Stimulated activated effector memory CD8-positive, alpha-beta T cell treated with anti-CD3 and anti-CD28 coated beads, Interleukin-12 subunit alpha, Interleukin-12 subunit beta, amount 100 ng/mL, for 72 hours (primary cell): ENCODE results near the gene GLIPR1L2.

Experiments
- ATAC-seq: fragments of 150-1000 bp; cut with Tn5 transposase; 2 replicates; pipeline ENCODE4 v1.10.0; 2021
- DNase-seq, 2 donors: peaks; one replicate each; pipeline ENCODE4 v3.0.0; 2021 to 2022; ENCODE audit warnings: low spot score in 2 of 2
- H3K27ac Mint-ChIP-seq: one replicate; pipeline ENCODE4 v1.8.0; 2022; ENCODE audit warnings: mild to moderate bottlenecking, mixed read lengths
- H3K36me3 Mint-ChIP-seq: one replicate; pipeline ENCODE4 v1.8.0; 2022; ENCODE audit warnings: mild to moderate bottlenecking, mixed read lengths
- H3K4me1 Mint-ChIP-seq: one replicate; pipeline ENCODE4 v1.8.0; 2022; ENCODE audit warnings: mixed read lengths
- H3K4me3 Mint-ChIP-seq: one replicate; pipeline ENCODE4 v1.8.0; 2022; ENCODE audit warnings: mild to moderate bottlenecking, mixed read lengths
- H3K9me3 Mint-ChIP-seq: one replicate; pipeline ENCODE4 v1.8.0; 2022; ENCODE audit warnings: mixed read lengths

The GLIPR1L2 gene

DNA sequence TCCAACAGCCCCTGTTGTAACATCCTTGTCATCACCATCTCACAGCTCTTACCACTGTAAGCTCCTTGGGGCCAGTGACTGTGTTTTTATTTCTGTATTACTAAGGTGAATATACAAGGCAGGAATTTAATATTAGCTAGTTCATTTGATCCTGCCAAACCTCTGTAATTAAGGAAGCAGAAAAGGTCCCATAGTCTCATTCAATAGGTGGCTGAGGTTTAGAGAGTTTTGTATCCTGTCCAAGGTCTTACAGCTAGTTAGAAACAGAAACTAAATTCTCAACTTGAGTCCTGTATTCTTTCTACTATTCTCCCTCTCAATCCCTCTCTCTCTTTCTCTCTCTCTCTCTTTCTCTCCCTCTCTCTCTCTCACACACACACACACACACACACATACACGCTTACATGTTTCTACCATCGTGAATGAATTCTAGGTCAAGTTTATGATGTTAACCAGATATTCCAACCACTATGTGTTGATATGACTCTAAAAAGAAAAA, 89.1 kb downstream of the GLIPR1L2 start:
- Mint-ChIP-seq H3K36me3 (peaks cover 51% of the 10 kb centered on the region), H3K4me1 (peaks cover 71% of the 10 kb centered on the region), H3K9me3 (no peaks in the 10 kb centered on the region), H3K27ac (peak overlapping the region; percentile 96), H3K4me3 (peak overlapping the region; percentile 87)
- DNase-seq: no peak
- peak; percentile 62 for ATAC-seq

GRCh38 chr12:75480469-75480949, 89.6 kb downstream of the GLIPR1L2 start, which contains the start of gene GLIPR1:
GLIPR1 (plus strand) TSS chr12:75480755; CDS start chr12:75480881, 126 bp downstream.
- no peaks in the 10 kb centered on the region for H3K9me3 Mint-ChIP-seq
- peaks cover 54% of the 10 kb centered on the region for H3K36me3 Mint-ChIP-seq
- DNase-seq (peak; percentile 55 to 84), ATAC-seq (peak; percentile 92)
- peak within 1 kb of the TSS; percentile 87 for H3K4me3 Mint-ChIP-seq
- peak within 1 kb of the TSS; percentile 96 for H3K27ac Mint-ChIP-seq
- H3K4me1 Mint-ChIP-seq: peaks cover 73% of the 10 kb centered on the region

DNA sequence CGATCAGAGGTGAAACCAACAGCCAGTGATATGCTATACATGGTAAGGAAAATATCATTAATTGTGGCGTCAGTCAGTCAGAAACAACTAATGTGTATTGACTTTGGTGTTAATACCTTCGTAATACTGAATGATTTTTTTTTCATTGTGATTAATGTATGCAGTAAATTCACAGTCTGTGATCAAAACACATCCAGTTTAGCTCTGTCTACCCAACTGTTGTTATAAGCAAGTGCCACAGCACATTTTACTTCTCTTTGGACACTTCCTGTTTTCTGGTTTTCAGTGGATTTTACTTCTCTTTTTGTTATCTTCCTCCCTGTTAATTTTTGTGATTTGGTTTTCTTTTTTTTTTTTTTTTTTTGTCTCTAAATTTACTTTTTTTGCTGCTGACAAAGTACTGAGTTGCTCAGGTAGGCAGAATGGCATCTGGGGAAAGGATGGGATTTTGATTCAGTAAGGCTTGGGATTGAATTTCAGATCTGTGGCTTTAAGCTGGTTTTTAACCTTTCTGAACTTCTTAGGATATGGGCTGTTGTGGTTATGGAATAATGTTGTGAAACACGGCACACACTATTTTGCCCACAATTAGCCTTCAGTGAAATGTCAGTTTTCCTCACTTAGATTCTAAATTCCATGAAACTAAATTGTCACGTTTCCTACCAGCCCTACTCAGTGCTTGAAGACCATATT, 90.3 kb downstream of the GLIPR1L2 start:
- no peaks in the 10 kb centered on the region for H3K9me3 Mint-ChIP-seq
- ATAC-seq (peak; percentile 5), DNase-seq (no peak)
- peaks cover 54% of the 10 kb centered on the region for H3K36me3 Mint-ChIP-seq
- peaks cover 73% of the 10 kb centered on the region for H3K4me1 Mint-ChIP-seq
- H3K27ac Mint-ChIP-seq: peak overlapping the region; percentile 96
- peak overlapping the region; percentile 87 for H3K4me3 Mint-ChIP-seq

DNA sequence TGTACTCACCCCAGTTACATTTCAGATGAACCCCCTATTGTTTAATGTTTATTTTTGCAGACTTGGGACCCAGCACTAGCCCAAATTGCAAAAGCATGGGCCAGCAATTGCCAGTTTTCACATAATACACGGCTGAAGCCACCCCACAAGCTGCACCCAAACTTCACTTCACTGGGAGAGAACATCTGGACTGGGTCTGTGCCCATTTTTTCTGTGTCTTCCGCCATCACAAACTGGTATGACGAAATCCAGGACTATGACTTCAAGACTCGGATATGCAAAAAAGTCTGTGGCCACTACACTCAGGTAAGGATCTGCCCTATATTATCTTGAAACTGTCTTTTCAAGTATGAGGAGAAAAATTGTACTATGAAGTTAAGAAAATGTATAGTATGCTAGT, 90.9 kb downstream of the GLIPR1L2 start:
- ATAC-seq (no peak), DNase-seq (no peak)
- Mint-ChIP-seq H3K36me3 (peaks cover 58% of the 10 kb centered on the region), H3K9me3 (no peaks in the 10 kb centered on the region), H3K4me3 (peak overlapping the region; percentile 87), H3K27ac (peak overlapping the region; percentile 96), H3K4me1 (peaks cover 72% of the 10 kb centered on the region)
